H9 (cell line): ENCODE results near the gene MTMR3. TPM values are rescaled to one million over a fixed set of nuclear protein-coding genes. Genes with fewer than 3 reads are reported as not detected.

ENCODE experiments used
- DNase-seq: peaks from one replicate; pipeline ENCODE4 v3.0.0-alpha.2; 2017
- H2AFZ ChIP-seq: one replicate; pipeline ENCODE4 v1.6.1; 2013; ENCODE audit warnings: mild to moderate bottlenecking, low read length, control low read depth, moderate library complexity
- H2AK5ac ChIP-seq: 2 replicates; pipeline ENCODE4 v1.6.1; 2013; ENCODE audit warnings: low read length, control low read depth, mixed read lengths; ENCODE audit not compliant: insufficient read length
- H2BK120ac ChIP-seq: one replicate; pipeline ENCODE4 v1.6.1; 2013; ENCODE audit warnings: low read depth, mild to moderate bottlenecking, low read length, control low read depth, inconsistent platforms; ENCODE audit not compliant: poor library complexity, severe bottlenecking
- H2BK12ac ChIP-seq: 2 replicates; pipeline ENCODE4 v1.6.1; 2013; ENCODE audit warnings: low read length, control low read depth, mixed read lengths, low read depth; ENCODE audit not compliant: insufficient read length
- H2BK15ac ChIP-seq: 2 replicates; pipeline ENCODE4 v1.6.1; 2013; ENCODE audit warnings: low read depth, low read length, control low read depth
- H2BK20ac ChIP-seq: one replicate; pipeline ENCODE4 v1.6.1; 2013; ENCODE audit warnings: low read depth, mild to moderate bottlenecking, low read length, control low read depth, inconsistent platforms; ENCODE audit not compliant: poor library complexity, severe bottlenecking
- H2BK5ac ChIP-seq: 2 replicates; pipeline ENCODE4 v1.6.1; 2013; ENCODE audit warnings: low read length, control low read depth, mixed read lengths; ENCODE audit not compliant: insufficient read length
- H3K14ac ChIP-seq: 2 replicates; pipeline ENCODE4 v1.6.1; 2013; ENCODE audit warnings: low read length, control low read depth; ENCODE audit not compliant: insufficient read depth
- H3K18ac ChIP-seq: 2 replicates; pipeline ENCODE4 v1.6.1; 2013; ENCODE audit warnings: low read depth, mild to moderate bottlenecking, mixed read lengths, low read length, control low read depth; ENCODE audit not compliant: insufficient read length
- H3K23ac ChIP-seq: 2 replicates; pipeline ENCODE4 v1.6.1; 2013; ENCODE audit warnings: low read length, control low read depth, mixed read lengths, low read depth; ENCODE audit not compliant: insufficient read length
- H3K23me2 ChIP-seq: 2 replicates; pipeline ENCODE4 v1.6.1; 2013; ENCODE audit warnings: low read depth, mild to moderate bottlenecking, mixed read lengths, low read length, control low read depth; ENCODE audit not compliant: insufficient read length, poor library complexity, severe bottlenecking
- H3K27ac ChIP-seq: 2 replicates; pipeline ENCODE4 v1.5.1; 2013; ENCODE audit warnings: low read length, control low read depth, mixed read lengths, low read depth; ENCODE audit not compliant: insufficient read length
- H3K27me3 ChIP-seq: 2 replicates; pipeline ENCODE4 v1.6.1; 2013; ENCODE audit warnings: low read length, control low read depth, inconsistent platforms; ENCODE audit not compliant: insufficient read depth
- H3K4ac ChIP-seq: 2 replicates; pipeline ENCODE4 v1.6.1; 2013; ENCODE audit warnings: low read depth, mild to moderate bottlenecking, control low read depth, inconsistent platforms, low read length, moderate library complexity
- H3K4me1 ChIP-seq: 2 replicates; pipeline ENCODE4 v1.6.1; 2013; ENCODE audit warnings: low read length, control low read depth, inconsistent platforms; ENCODE audit not compliant: insufficient read depth
- H3K4me2 ChIP-seq: 2 replicates; pipeline ENCODE4 v1.6.1; 2013; ENCODE audit warnings: low read length, control low read depth, mixed read lengths; ENCODE audit not compliant: insufficient read length, insufficient read depth
- H3K56ac ChIP-seq: 2 replicates; pipeline ENCODE4 v1.6.1; 2013; ENCODE audit warnings: low read depth, mild to moderate bottlenecking, mixed read lengths, low read length, control low read depth; ENCODE audit not compliant: insufficient read length
- H3K79me1 ChIP-seq: 2 replicates; pipeline ENCODE4 v1.6.1; 2013; ENCODE audit warnings: low read depth, mild to moderate bottlenecking, moderate library complexity, low read length, control low read depth, inconsistent platforms; ENCODE audit not compliant: insufficient read depth, poor library complexity, severe bottlenecking
- H3K79me2 ChIP-seq: 2 replicates; pipeline ENCODE4 v1.6.1; 2013; ENCODE audit warnings: low read length, control low read depth, inconsistent platforms; ENCODE audit not compliant: insufficient read depth
- H3K9ac ChIP-seq: 2 replicates; pipeline ENCODE4 v1.6.1; 2013; ENCODE audit warnings: low read length, control low read depth, mixed read lengths; ENCODE audit not compliant: insufficient read length; ENCODE audit errors: extremely low read depth
- H3K9me3 ChIP-seq: one replicate; pipeline ENCODE4 v1.6.1; 2013; ENCODE audit warnings: low read depth, low read length, inconsistent platforms; ENCODE audit not compliant: control insufficient read depth
- H3T11ph ChIP-seq: one replicate; pipeline ENCODE4 v1.6.1; 2013; ENCODE audit warnings: mild to moderate bottlenecking, low read length, control low read depth, inconsistent platforms
- H4K20me1 ChIP-seq: one replicate; pipeline ENCODE4 v1.6.1; 2013; ENCODE audit not compliant: control insufficient read depth, insufficient read length, insufficient read depth
- H4K5ac ChIP-seq: 2 replicates; pipeline ENCODE4 v1.6.1; 2013; ENCODE audit warnings: low read depth, mild to moderate bottlenecking, mixed read lengths, low read length, control low read depth; ENCODE audit not compliant: insufficient read length
- H4K8ac ChIP-seq: replicated peaks from 2 replicates; pipeline ENCODE4 v1.6.1; 2013; ENCODE audit warnings: low read length, control low read depth, mixed read lengths, low read depth; ENCODE audit not compliant: insufficient read length
- H4K91ac ChIP-seq: 2 replicates; pipeline ENCODE4 v1.6.1; 2013; ENCODE audit warnings: low read depth, mild to moderate bottlenecking, moderate library complexity, mixed read lengths, low read length, control low read depth; ENCODE audit not compliant: insufficient read length
- H3K27ac Mint-ChIP-seq, 3 experiments: 2 replicates in 2 of 3; 3 replicates in 1 of 3; pipeline ENCODE4 v1.8.0; 2020 to 2021; ENCODE audit warnings: mixed read lengths in 3 of 3, mild to moderate bottlenecking in 1 of 3, moderate library complexity in 1 of 3
- H3K27me3 Mint-ChIP-seq: 2 replicates; pipeline ENCODE4 v1.8.0; 2021; ENCODE audit warnings: low read depth, mild to moderate bottlenecking, moderate library complexity, mixed read lengths
- H3K36me3 Mint-ChIP-seq, 3 experiments: 2 replicates in 2 of 3; 3 replicates in 1 of 3; pipeline ENCODE4 v1.8.0; 2020 to 2021; ENCODE audit warnings: low read depth in 3 of 3, mixed read lengths in 3 of 3; ENCODE audit not compliant: insufficient read depth in 1 of 3
- H3K4me1 Mint-ChIP-seq, 2 experiments: 2 replicates each; pipeline ENCODE4 v1.8.0; 2020; ENCODE audit warnings: mixed read lengths in 2 of 2
- H3K4me3 Mint-ChIP-seq, 2 experiments: 2 replicates in 1 of 2; 3 replicates in 1 of 2; pipeline ENCODE4 v1.8.0; 2020 to 2021; ENCODE audit warnings: mild to moderate bottlenecking in 2 of 2, mixed read lengths in 2 of 2, moderate library complexity in 1 of 2
- H3K9me3 Mint-ChIP-seq, 2 experiments: 2 replicates in 1 of 2; 3 replicates in 1 of 2; pipeline ENCODE4 v1.8.0; 2020; ENCODE audit warnings: mild to moderate bottlenecking in 2 of 2, mixed read lengths in 2 of 2, moderate library complexity in 1 of 2
- WGBS: extraction: QIAGEN DNeasy Blood & Tissue Kit; methylation state at CpG from one replicate; pipeline ENCODE4 v1.1.7; 2013; ENCODE audit warnings: missing lambda C conversion rate, low lambda C conversion rate, mixed read lengths; ENCODE audit not compliant: insufficient read length; ENCODE audit errors: extremely low coverage; 5-methylcytosine and 5-hydroxymethylcytosine counted together
- total RNA-seq: library from RNA; stranded (reverse); gene quantifications from 2 replicates; pipeline ENCODE4 v1.2.1, GENCODE V29; 2021
- TF ChIP-seq, protein P1 (sequence below): fragments of 200-600 bp; sonication (generic); conservative IDR thresholded peaks from 3 replicates; pipeline ENCODE4 v1.8.0; 2021; ENCODE audit warnings: antibody characterized with exemption, mild to moderate bottlenecking

MTMR3 gene
- total RNA-seq, 1 experiment from 2014 or later = 19.8 TPM

DNA sequence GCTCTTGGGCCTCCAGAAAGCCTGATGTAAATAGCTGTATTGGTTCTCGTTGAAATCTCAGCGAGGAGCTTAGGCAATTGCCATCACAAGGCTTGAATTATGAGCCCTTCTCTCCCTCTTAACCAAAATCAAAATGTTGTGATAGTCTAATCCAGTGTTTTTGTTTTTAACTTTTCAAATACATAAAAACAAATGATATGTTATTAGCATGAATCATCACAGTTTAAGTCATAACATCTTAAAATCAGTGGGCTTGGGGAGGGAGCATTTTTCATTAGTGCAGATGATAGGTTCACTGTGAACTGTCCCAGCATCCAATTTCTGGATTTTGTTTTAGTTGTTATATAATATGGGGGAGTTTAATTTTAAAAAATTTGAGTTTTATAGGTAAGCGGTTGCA is 148.4 kb downstream of the MTMR3 start:
- TF ChIP-seq, protein P1, sequence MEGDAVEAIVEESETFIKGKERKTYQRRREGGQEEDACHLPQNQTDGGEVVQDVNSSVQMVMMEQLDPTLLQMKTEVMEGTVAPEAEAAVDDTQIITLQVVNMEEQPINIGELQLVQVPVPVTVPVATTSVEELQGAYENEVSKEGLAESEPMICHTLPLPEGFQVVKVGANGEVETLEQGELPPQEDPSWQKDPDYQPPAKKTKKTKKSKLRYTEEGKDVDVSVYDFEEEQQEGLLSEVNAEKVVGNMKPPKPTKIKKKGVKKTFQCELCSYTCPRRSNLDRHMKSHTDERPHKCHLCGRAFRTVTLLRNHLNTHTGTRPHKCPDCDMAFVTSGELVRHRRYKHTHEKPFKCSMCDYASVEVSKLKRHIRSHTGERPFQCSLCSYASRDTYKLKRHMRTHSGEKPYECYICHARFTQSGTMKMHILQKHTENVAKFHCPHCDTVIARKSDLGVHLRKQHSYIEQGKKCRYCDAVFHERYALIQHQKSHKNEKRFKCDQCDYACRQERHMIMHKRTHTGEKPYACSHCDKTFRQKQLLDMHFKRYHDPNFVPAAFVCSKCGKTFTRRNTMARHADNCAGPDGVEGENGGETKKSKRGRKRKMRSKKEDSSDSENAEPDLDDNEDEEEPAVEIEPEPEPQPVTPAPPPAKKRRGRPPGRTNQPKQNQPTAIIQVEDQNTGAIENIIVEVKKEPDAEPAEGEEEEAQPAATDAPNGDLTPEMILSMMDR = no peak
- Histone ChIP-seq H3K9ac (no peak overlapping the region), H3K27ac (no peak overlapping the region), H4K5ac (no peak overlapping the region), H4K20me1 (no peaks in the 10 kb centered on the region), H2BK120ac (no peak overlapping the region), H3K23me2 (no peaks in the 10 kb centered on the region), H3K79me1 (no peaks in the 10 kb centered on the region), H3K27me3 (no peaks in the 10 kb centered on the region), H2BK12ac (no peak overlapping the region), H2BK5ac (no peak overlapping the region), H2BK15ac (no peak overlapping the region), H2BK20ac (no peak overlapping the region), H3K18ac (no peak overlapping the region), H3K9me3 (no peaks in the 10 kb centered on the region), H2AFZ (no peak overlapping the region), H3K4me2 (no peak overlapping the region), H4K91ac (no peak overlapping the region), H2AK5ac (no peak overlapping the region), H4K8ac (no peak overlapping the region), H3T11ph (no peak overlapping the region), H3K23ac (no peak overlapping the region), H3K79me2 (no peaks in the 10 kb centered on the region), H3K14ac (no peak overlapping the region), H3K56ac (no peak overlapping the region), H3K4ac (no peak overlapping the region), H3K4me1 (no peaks in the 10 kb centered on the region)
- no peak for DNase-seq
- H3K9me3 Mint-ChIP-seq = no peaks in the 10 kb centered on the region
- no peak overlapping the region for H3K27ac Mint-ChIP-seq
- WGBS = 100% methylated on average over 1 of the region's 3 CpGs
- H3K36me3 Mint-ChIP-seq = peaks cover 0 to 24% (median 11%) of the 10 kb centered on the region in 3 experiments; a peak in 4 of 7 replicates
- no peak overlapping the region for H3K4me3 Mint-ChIP-seq
- peaks cover 3 to 6% of the 10 kb centered on the region in 2 experiments; a peak in 3 of 4 replicates for H3K4me1 Mint-ChIP-seq
- 0 out of 2 replicates have a peak, but pooled peaks cover 2% of the 10 kb centered on the region for H3K27me3 Mint-ChIP-seq
